Mammary epithelial cell (primary cell): ENCODE measurements around the gene GPR65.

ENCODE experiments used
- EZH2 ChIP-seq: IDR thresholded peaks from 2 replicates; pipeline ENCODE4 v1.6.1; 2012; ENCODE audit warnings: low read length, inconsistent platforms, borderline replicate concordance
- TF ChIP-seq, protein P1 (sequence below), 2 donors: IDR thresholded peaks in 1 of 2; conservative IDR thresholded peaks in 1 of 2; 2 replicates each; pipeline ENCODE4 v1.5.1; 2011 to 2012; ENCODE audit warnings: inconsistent platforms in 2 of 2, low read length in 2 of 2, mild to moderate bottlenecking in 2 of 2, control low read depth in 1 of 2, low read depth in 1 of 2; ENCODE audit not compliant: insufficient read depth in 1 of 2; ENCODE audit errors: extremely low read depth in 1 of 2

- TF ChIP-seq, protein P1, sequence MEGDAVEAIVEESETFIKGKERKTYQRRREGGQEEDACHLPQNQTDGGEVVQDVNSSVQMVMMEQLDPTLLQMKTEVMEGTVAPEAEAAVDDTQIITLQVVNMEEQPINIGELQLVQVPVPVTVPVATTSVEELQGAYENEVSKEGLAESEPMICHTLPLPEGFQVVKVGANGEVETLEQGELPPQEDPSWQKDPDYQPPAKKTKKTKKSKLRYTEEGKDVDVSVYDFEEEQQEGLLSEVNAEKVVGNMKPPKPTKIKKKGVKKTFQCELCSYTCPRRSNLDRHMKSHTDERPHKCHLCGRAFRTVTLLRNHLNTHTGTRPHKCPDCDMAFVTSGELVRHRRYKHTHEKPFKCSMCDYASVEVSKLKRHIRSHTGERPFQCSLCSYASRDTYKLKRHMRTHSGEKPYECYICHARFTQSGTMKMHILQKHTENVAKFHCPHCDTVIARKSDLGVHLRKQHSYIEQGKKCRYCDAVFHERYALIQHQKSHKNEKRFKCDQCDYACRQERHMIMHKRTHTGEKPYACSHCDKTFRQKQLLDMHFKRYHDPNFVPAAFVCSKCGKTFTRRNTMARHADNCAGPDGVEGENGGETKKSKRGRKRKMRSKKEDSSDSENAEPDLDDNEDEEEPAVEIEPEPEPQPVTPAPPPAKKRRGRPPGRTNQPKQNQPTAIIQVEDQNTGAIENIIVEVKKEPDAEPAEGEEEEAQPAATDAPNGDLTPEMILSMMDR (conservative IDR thresholded peaks at IDR 0.05 in 1 of 2, IDR thresholded peaks at IDR 0.05 in 1 of 2; ENCODE audit: extremely low read depth in 1 of 2, insufficient read depth in 1 of 2, low read depth in 1 of 2, low read length in 2 of 2) = no peak
- TF ChIP-seq EZH2 = no peak
Observed at GRCh38 chr14:88037325-88037724, 32.4 kb downstream of the GPR65 start.
